Astrocyte (in vitro differentiated cells and primary cell): ENCODE measurements around the gene TCEA2. TPM values are rescaled to one million over a fixed set of nuclear protein-coding genes. Genes with fewer than 3 reads are reported as not detected.
A peak's percentile ranks its signal among the peaks of the same experiment; 100 is the strongest.

Experiments used
- DNase-seq: peaks from one replicate; pipeline ENCODE4 v3.0.0-alpha.2; 2010; ENCODE audit warnings: low read depth
- FAIRE-seq: peaks from 2 replicates; lab custom pipeline; 2011; peaks lifted over from hg19 to GRCh38; lab: Jason Lieb, UNC
- H2AFZ ChIP-seq: 2 replicates; pipeline ENCODE4 v1.6.0; 2012; ENCODE audit warnings: low read depth, low read length, inconsistent platforms
- H3K27ac ChIP-seq: 2 replicates; pipeline ENCODE4 v1.5.1; 2011; ENCODE audit warnings: low read depth, low read length, inconsistent platforms
- H3K27me3 ChIP-seq: 2 replicates; pipeline ENCODE4 v1.6.0; 2011; ENCODE audit warnings: low read length, inconsistent platforms; ENCODE audit not compliant: insufficient read depth
- H3K36me3 ChIP-seq: 2 replicates; pipeline ENCODE4 v1.5.1; 2011; ENCODE audit warnings: low read length, inconsistent platforms; ENCODE audit not compliant: insufficient read depth
- H3K4me1 ChIP-seq: 2 replicates; pipeline ENCODE4 v1.5.1; 2011; ENCODE audit warnings: low read length, inconsistent platforms; ENCODE audit not compliant: insufficient read depth
- H3K4me2 ChIP-seq: 2 replicates; pipeline ENCODE4 v1.6.0; 2012; ENCODE audit warnings: low read length, inconsistent platforms
- H3K4me3 ChIP-seq: 2 replicates; pipeline ENCODE4 v1.5.1; 2011; ENCODE audit warnings: low read depth, mild to moderate bottlenecking, low read length, inconsistent platforms; ENCODE audit not compliant: insufficient read depth
- H3K79me2 ChIP-seq: 2 replicates; pipeline ENCODE4 v1.6.0; 2012; ENCODE audit warnings: mild to moderate bottlenecking, low read length, inconsistent platforms; ENCODE audit not compliant: insufficient read depth
- H3K9ac ChIP-seq: 2 replicates; pipeline ENCODE4 v1.6.0; 2012; ENCODE audit warnings: mild to moderate bottlenecking, low read length, inconsistent platforms
- H3K9me3 ChIP-seq: 2 replicates; pipeline ENCODE4 v1.5.1; 2012; ENCODE audit warnings: low read depth, mild to moderate bottlenecking, low read length, inconsistent platforms; ENCODE audit not compliant: insufficient read depth
- H4K20me1 ChIP-seq: 2 replicates; pipeline ENCODE4 v1.6.0; 2012; ENCODE audit warnings: low read length, inconsistent platforms; ENCODE audit not compliant: insufficient read depth
- H3K27ac Mint-ChIP-seq: one replicate; pipeline ENCODE4 v1.8.0; 2021; ENCODE audit warnings: mild to moderate bottlenecking, mixed read lengths; ENCODE audit not compliant: unreplicated experiment
- H3K27me3 Mint-ChIP-seq: one replicate; pipeline ENCODE4 v1.8.0; 2021; ENCODE audit warnings: low read depth, mixed read lengths; ENCODE audit not compliant: unreplicated experiment
- H3K36me3 Mint-ChIP-seq: one replicate; pipeline ENCODE4 v1.8.0; 2021; ENCODE audit warnings: low read depth, mixed read lengths; ENCODE audit not compliant: unreplicated experiment
- H3K4me1 Mint-ChIP-seq: one replicate; pipeline ENCODE4 v1.8.0; 2021; ENCODE audit warnings: low read depth, mixed read lengths; ENCODE audit not compliant: unreplicated experiment
- H3K4me3 Mint-ChIP-seq: one replicate; pipeline ENCODE4 v1.8.0; 2021; ENCODE audit warnings: mild to moderate bottlenecking, moderate library complexity, mixed read lengths; ENCODE audit not compliant: unreplicated experiment
- H3K9me3 Mint-ChIP-seq: one replicate; pipeline ENCODE4 v1.8.0; 2021; ENCODE audit warnings: mild to moderate bottlenecking, mixed read lengths; ENCODE audit not compliant: unreplicated experiment
- CTCF ChIP-seq: IDR thresholded peaks from 2 replicates; pipeline ENCODE4 v1.5.1; 2011; ENCODE audit warnings: low read depth, mild to moderate bottlenecking, inconsistent platforms, low read length, moderate library complexity; ENCODE audit not compliant: insufficient read depth
- EZH2 ChIP-seq: IDR thresholded peaks from 2 replicates; pipeline ENCODE4 v1.6.1; 2012; ENCODE audit warnings: mild to moderate bottlenecking, low read length, inconsistent platforms; ENCODE audit not compliant: insufficient read depth
- total RNA-seq: library from RNA; stranded (reverse); gene quantifications from 2 replicates; pipeline ENCODE4 v1.2.1, GENCODE V29; 2021

Gene TCEA2
- total RNA-seq, 1 donor from 2014 or later, result 53.1 TPM

GRCh38 chr20:64039293-64040160 lies 23.5 kb upstream of the TCEA2 start:
- H3K27ac ChIP-seq, result no peak overlapping the region
- TF ChIP-seq EZH2 (peak; percentile 19), CTCF (no peak)
- H3K27ac Mint-ChIP-seq, result no peak overlapping the region
- H3K36me3 ChIP-seq, result no peaks in the 10 kb centered on the region
- peaks cover 42% of the 10 kb centered on the region for H3K27me3 ChIP-seq
- peaks cover 32% of the 10 kb centered on the region for H4K20me1 ChIP-seq
- H3K4me3 ChIP-seq, result peak overlapping the region; percentile 39
- H3K4me1 Mint-ChIP-seq, result peaks cover 10% of the 10 kb centered on the region
- peak overlapping the region; percentile 80 for H3K4me2 ChIP-seq
- no peaks in the 10 kb centered on the region for H3K9me3 ChIP-seq
- H3K79me2 ChIP-seq, result no peaks in the 10 kb centered on the region
- H3K4me3 Mint-ChIP-seq, result peak overlapping the region; percentile 71
- H3K4me1 ChIP-seq, result peaks cover 4% of the 10 kb centered on the region
- peaks cover 1% of the 10 kb centered on the region for H3K36me3 Mint-ChIP-seq
- H3K9ac ChIP-seq, result no peak overlapping the region
- DNase-seq (no peak), FAIRE-seq (no peak)
- H3K9me3 Mint-ChIP-seq, result peaks cover 2% of the 10 kb centered on the region
- no peak overlapping the region for H2AFZ ChIP-seq
- peaks cover 26% of the 10 kb centered on the region for H3K27me3 Mint-ChIP-seq

GRCh38 chr20:64040231-64041039 lies 22.6 kb upstream of the TCEA2 start:
- no peak overlapping the region for H2AFZ ChIP-seq
- no peaks in the 10 kb centered on the region for H3K9me3 ChIP-seq
- DNase-seq, result no peak
- peak overlapping the region; percentile 14 for H3K4me3 Mint-ChIP-seq
- peaks cover 25% of the 10 kb centered on the region for H4K20me1 ChIP-seq
- H3K36me3 Mint-ChIP-seq, result no peaks in the 10 kb centered on the region
- H3K27ac Mint-ChIP-seq, result no peak overlapping the region
- peaks cover 42% of the 10 kb centered on the region for H3K27me3 ChIP-seq
- H3K4me2 ChIP-seq, result no peak overlapping the region
- TF ChIP-seq CTCF, result no peak
- TF ChIP-seq EZH2, result no peak
- H3K36me3 ChIP-seq, result no peaks in the 10 kb centered on the region
- H3K79me2 ChIP-seq, result no peaks in the 10 kb centered on the region
- peaks cover 29% of the 10 kb centered on the region for H3K27me3 Mint-ChIP-seq
- no peak for FAIRE-seq
- peaks cover 5% of the 10 kb centered on the region for H3K4me1 ChIP-seq
- peaks cover 10% of the 10 kb centered on the region for H3K4me1 Mint-ChIP-seq
- no peaks in the 10 kb centered on the region for H3K9me3 Mint-ChIP-seq
- no peak overlapping the region for H3K4me3 ChIP-seq
- no peak overlapping the region for H3K9ac ChIP-seq
- no peak overlapping the region for H3K27ac ChIP-seq
